Fibroblast of mammary gland (primary cell): ENCODE results near the gene SMYD3.

ENCODE experiments used
- DNase-seq: peaks from one replicate; pipeline ENCODE4 v3.0.0-alpha.2; 2010; ENCODE audit warnings: low read depth
- H3K4me3 ChIP-seq: 2 replicates; pipeline ENCODE4 v1.5.1; 2011; ENCODE audit warnings: low read depth, mild to moderate bottlenecking, low read length, moderate library complexity; ENCODE audit not compliant: control insufficient read depth
- CTCF ChIP-seq: conservative IDR thresholded peaks from 2 replicates; pipeline ENCODE4 v1.5.1; 2011; ENCODE audit warnings: low read depth, low read length, inconsistent platforms; ENCODE audit not compliant: control insufficient read depth, insufficient read depth

Gene SMYD3

DNA sequence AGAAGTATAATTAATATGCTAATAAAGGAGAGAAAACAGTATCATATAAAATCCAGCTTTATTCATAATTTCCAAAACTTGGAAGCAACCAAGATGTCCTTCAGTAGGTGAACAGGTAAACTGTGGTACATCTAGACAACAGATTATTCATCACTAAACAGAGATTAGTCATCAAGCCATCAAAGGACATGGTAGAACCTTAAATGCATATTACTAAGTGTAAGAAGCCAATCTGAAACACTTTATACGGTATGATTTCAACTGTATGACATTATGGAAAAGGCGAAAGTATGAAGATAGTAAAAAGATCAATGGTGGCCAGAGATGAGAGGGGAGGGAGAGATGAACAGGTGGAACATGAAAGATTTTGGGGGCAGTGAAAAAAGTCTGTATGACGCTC lies 541.7 kb downstream of the SMYD3 start:
- no peak for DNase-seq
- no peak for TF ChIP-seq CTCF
- no peak overlapping the region for H3K4me3 ChIP-seq

GRCh38 chr1:245963649-245964048 lies 543.4 kb downstream of the SMYD3 start:
- H3K4me3 ChIP-seq = no peak overlapping the region
- no peak for DNase-seq
- no peak for TF ChIP-seq CTCF

DNA sequence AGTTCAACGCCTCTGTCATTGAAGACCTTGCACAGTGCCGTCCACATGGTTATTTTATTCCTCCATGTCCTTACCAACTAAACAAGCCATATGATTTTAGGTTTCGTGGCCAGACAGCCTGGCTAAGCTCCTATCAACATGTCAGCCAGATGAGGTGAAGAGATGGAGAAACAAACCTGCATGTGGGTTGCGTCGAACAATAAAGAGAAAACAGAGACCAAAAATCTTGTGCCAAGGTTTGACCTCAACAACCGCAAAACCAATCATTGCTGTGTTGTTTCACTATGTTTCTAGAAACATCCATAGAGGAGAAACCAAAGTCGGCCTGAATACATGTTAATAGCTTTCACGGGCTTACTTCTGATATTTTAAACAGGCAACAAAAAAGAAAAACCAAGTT lies 544.6 kb downstream of the SMYD3 start:
- DNase-seq = no peak
- H3K4me3 ChIP-seq = no peak overlapping the region
- no peak for TF ChIP-seq CTCF

DNA sequence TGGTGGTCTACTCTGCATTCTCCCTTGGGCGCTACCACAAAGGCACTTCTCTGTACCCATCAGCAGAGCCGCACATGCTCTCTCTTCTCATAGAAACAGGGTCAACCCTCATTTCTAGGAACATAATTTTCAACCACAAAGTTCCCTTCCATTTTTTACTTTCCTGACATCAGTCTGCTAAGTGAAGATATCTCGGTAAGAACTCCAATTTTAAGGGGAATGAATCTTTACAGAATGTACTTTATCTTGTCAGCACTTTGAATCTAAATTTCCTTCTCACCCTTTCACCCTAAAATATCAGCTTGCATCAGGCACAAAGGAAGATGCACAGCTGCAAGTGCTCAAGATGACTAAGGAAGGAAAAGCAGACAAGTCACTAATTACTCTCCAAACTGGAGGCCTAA lies 545.9 kb downstream of the SMYD3 start:
- no peak for TF ChIP-seq CTCF
- H3K4me3 ChIP-seq = no peak overlapping the region
- peak; percentile 60 for DNase-seq

DNA sequence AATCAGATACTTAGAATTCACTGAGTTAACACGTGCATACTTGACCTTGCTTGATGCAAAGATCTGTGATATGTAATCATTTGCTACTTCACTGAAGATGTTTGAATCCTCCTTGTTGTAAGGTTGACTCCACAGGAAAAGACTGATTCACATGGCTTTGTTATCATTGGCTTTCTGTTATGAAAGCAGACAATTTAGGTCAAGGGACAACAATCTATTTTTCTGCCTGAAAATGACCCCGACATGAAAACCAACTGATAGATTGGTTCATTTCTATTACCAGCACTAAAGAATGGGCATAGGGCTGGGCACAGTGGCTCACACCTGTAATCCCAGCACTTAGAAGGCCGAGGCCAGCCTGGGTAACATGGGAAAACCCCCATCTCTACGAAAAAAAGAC lies 546.9 kb downstream of the SMYD3 start:
- TF ChIP-seq CTCF = no peak
- H3K4me3 ChIP-seq = no peak overlapping the region
- DNase-seq = no peak

GRCh38 chr1:245958016-245958415 lies 549.1 kb downstream of the SMYD3 start:
- no peak overlapping the region for H3K4me3 ChIP-seq
- TF ChIP-seq CTCF = no peak
- DNase-seq = no peak

- H3K4me3 ChIP-seq = no peak overlapping the region
- no peak for TF ChIP-seq CTCF
- DNase-seq = no peak
These were observed 549.7 kb downstream of the SMYD3 start for GRCh38 chr1:245957427-245957826.
